HTR-8/SVneo (cell line): ENCODE measurements around the gene DNTT.

Experiments
- DNase-seq: peaks from one replicate; pipeline ENCODE4 v3.0.0; 2011; ENCODE audit warnings: low spot score, mixed read lengths; ENCODE audit not compliant: insufficient read length
- FAIRE-seq: peaks from 2 replicates; lab custom pipeline; 2011; peaks lifted over from hg19 to GRCh38; lab: Jason Lieb, UNC

DNTT gene

GRCh38 chr10:96371356-96371755 lies 67.1 kb downstream of the DNTT start:
- no peak for FAIRE-seq
- no peak for DNase-seq

DNA sequence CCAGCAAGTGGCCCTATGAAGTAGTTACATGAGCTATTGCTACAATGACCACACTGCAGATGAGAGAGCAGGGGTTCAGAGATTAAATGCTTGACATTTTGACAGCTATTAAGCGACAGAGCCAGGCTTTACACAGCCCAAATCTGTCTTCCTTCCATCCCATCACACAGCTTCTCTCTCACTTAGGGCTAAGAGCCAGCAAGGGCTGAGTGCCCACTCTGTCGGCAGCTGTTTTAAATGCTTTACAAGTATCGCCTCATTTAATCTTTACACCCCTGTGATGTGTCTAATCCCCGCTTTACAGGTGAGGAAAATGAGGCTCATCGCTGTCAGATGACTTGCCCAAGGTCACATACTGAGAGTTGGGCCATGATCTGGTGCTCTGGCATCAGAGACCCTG lies 69.8 kb downstream of the DNTT start:
- FAIRE-seq, result no peak
- DNase-seq, result no peak

DNA sequence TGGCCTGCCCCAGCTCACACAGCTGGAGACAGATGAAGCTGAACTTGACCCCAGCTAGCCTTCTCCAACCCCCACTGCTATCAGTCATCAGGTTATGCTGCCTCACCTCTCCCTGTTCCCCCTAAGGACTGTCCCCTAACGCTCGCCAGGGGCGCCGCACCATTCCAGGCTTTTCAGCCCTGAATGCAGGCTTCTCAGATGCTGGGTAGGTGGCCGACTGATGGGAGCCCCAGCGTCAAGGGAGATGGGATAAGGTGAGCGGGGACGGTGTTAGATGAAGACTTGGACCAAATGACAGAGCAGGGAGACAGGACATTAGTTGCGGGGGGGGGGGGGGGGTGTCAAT lies 70.4 kb downstream of the DNTT start:
- FAIRE-seq, result no peak
- DNase-seq, result no peak

GRCh38 chr10:96374985-96375830 lies 71.0 kb downstream of the DNTT start:
- peak; percentile 95 for DNase-seq

GRCh38 chr10:96376483-96376882 lies 72.2 kb downstream of the DNTT start:
- FAIRE-seq, result no peak
- no peak for DNase-seq

More at GRCh38 chr10:96374985-96375830, 71.0 kb downstream of the DNTT start:
- FAIRE-seq, result peak; percentile 83

DNA sequence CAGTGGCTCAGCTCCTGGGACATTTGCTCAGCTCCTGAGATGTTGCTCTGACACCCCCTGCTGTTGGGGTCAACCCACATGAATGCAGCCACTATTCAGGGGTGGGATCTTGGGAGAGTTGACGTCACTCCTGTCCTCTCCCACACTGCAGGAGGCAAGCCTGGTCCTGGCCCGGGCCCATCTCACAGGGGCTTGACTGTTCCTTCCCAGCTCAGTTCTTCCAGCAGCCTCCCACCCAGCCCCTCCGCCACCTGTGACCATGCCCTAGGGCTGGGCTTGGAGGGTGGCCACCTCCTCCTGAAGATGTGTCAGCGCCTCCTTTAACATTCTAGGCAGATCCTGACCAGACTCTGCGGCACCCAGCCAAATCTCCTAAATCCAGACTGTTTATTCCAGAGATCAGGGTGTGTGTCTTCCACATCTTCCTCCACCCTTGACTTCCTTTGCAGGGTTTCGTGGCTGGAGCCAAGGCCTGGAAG lies 73.6 kb downstream of the DNTT start:
- no peak for DNase-seq
- FAIRE-seq, result no peak

DNA sequence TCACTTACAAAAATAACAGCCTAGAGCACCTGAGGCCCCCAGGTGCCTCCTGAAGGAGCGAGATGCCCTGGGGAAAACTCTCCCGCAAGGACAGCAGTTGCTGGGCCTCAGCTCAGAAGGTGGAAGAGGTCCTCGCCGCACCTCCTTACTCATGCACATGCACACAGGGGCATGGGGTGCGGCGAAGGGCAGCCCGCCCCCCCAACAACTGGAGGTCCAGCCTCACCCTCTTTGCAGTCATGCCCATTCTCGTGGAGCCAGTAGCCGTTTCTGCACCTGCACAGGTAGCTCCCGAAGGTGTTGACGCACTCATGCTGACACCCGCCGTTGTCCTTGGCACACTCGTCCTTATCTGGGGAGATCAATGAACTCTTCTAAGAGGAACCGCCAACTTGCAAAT lies 74.5 kb downstream of the DNTT start:
- FAIRE-seq (no peak), DNase-seq (no peak)

GRCh38 chr10:96379758-96380157 lies 75.5 kb downstream of the DNTT start:
- DNase-seq (no peak), FAIRE-seq (no peak)

DNA sequence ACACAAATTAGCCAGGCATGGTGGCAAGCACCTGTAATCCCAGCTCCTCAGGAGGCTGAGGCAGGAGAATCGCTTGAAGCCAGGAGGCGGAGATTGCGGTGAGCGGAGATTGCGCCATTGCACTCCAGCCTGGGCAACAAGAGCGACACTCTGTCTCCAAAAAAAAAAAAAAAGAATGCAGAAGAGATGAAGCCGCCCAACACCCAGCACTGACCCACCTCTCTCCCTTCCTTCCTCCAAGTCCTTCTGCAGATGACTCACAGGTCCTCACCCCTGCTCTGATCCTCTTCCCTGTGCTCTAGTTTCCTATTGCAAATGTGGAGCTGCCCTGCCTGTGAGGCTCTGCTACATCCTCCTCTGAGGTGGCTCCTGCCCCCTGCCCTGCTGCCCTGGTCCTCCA lies 76.6 kb downstream of the DNTT start:
- FAIRE-seq, result no peak
- peak; percentile 32 for DNase-seq

- FAIRE-seq, result no peak
- DNase-seq, result no peak
These were observed 80.3 kb downstream of the DNTT start for GRCh38 chr10:96384506-96384905.

- FAIRE-seq (no peak), DNase-seq (no peak)
These were observed 82.9 kb downstream of the DNTT start for GRCh38 chr10:96387161-96387560.

DNA sequence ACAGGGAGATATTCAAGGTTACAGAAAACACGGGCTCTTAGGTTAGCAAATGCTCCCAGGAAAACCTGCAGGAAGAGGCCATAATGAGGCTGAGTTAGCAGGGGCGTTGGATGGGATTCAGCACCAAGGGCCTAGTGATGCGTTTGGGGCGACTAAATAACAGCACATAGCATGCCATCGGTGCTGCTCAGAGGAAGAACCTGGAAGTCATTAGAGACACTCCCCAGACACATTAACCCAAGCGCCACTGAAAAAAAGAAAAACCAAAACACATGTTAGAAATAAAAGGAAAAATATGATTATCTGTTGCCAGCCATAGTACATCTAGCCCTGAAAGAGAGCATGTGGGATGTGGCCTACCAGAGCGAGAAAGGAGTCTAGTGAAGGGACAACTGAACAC lies 83.4 kb downstream of the DNTT start:
- FAIRE-seq (no peak), DNase-seq (no peak)
